MCF 10A (cell line): ENCODE measurements around the gene CPNE5. TPM values are rescaled to one million over a fixed set of nuclear protein-coding genes. Genes with fewer than 3 reads are reported as not detected.
A peak's percentile ranks its signal among the peaks of the same experiment; 100 is the strongest.

Experiments
- BruUV-seq: library from RNA; stranded (reverse); fragments of 400-500 nt; replicated peaks from 2 replicates; lab custom pipeline; 2021; lab: Mats Ljungman, UMichigan
- CTCF ChIA-PET: fragments of 300-600 bp; sonication (Branson Sonifier 250); formaldehyde crosslinking; extraction: SDS; loops from one replicate; lab custom pipeline; 2021; ENCODE audit warnings: antibody characterized with exemption, inconsistent platforms; lab: Yijun Ruan, JAX
- POLR2A ChIA-PET: fragments of 300-600, 350-650 bp; sonication (Branson Sonifier 250); formaldehyde crosslinking; extraction: SDS; loops from one replicate; lab custom pipeline; 2020; ENCODE audit warnings: antibody characterized with exemption, inconsistent platforms; lab: Yijun Ruan, JAX
- DNase-seq: peaks from one replicate; pipeline ENCODE4 v3.0.0-alpha.2; 2018; ENCODE audit not compliant: unreplicated experiment
- H3K27ac Mint-ChIP-seq: one replicate; pipeline ENCODE4 v1.8.0; 2022; ENCODE audit warnings: mild to moderate bottlenecking, low read depth, mixed read lengths; ENCODE audit not compliant: unreplicated experiment
- H3K27me3 Mint-ChIP-seq: one replicate; pipeline ENCODE4 v1.8.0; 2022; ENCODE audit warnings: mixed read lengths; ENCODE audit not compliant: insufficient read depth, unreplicated experiment
- H3K36me3 Mint-ChIP-seq: one replicate; pipeline ENCODE4 v1.8.0; 2022; ENCODE audit warnings: mild to moderate bottlenecking, moderate library complexity, mixed read lengths; ENCODE audit not compliant: insufficient read depth, unreplicated experiment
- H3K4me1 Mint-ChIP-seq: one replicate; pipeline ENCODE4 v1.8.0; 2022; ENCODE audit warnings: mixed read lengths; ENCODE audit not compliant: insufficient read depth, unreplicated experiment
- H3K4me3 Mint-ChIP-seq: one replicate; pipeline ENCODE4 v1.8.0; 2022; ENCODE audit warnings: mild to moderate bottlenecking, moderate library complexity, mixed read lengths; ENCODE audit not compliant: unreplicated experiment
- H3K9me3 Mint-ChIP-seq: one replicate; pipeline ENCODE4 v1.8.0; 2022; ENCODE audit warnings: mixed read lengths; ENCODE audit not compliant: unreplicated experiment
- CTCF ChIP-seq: fragments of 200-600 bp; IDR thresholded peaks from one replicate; pipeline ENCODE4 v1.8.0; 2022; ENCODE audit warnings: antibody characterized with exemption, mild to moderate bottlenecking; ENCODE audit not compliant: unreplicated experiment
- intact Hi-C: fragments of 100-400 bp; cut with micrococcal nuclease; formaldehyde crosslinking; loops from 2 replicates; pipeline ENCODE4 v1.14.1; 2022
- total RNA-seq: library from RNA; stranded (reverse); gene quantifications from 2 replicates; pipeline ENCODE4 v1.2.3, GENCODE V29; 2022

CPNE5 gene
- total RNA-seq, 1 experiment from 2014 or later = not detected

GRCh38 chr6:36843170-36843569, 3.9 kb upstream of the CPNE5 start:
- no peaks in the 10 kb centered on the region for H3K9me3 Mint-ChIP-seq
- DNase-seq = no peak
- BruUV-seq = no TSS peak
- CTCF ChIA-PET = no interaction called here
- no peak overlapping the region for H3K4me3 Mint-ChIP-seq
- H3K27ac Mint-ChIP-seq = no peak overlapping the region
- POLR2A ChIA-PET = no interaction called here
- TF ChIP-seq CTCF = no peak
- H3K27me3 Mint-ChIP-seq = peaks cover 11% of the 10 kb centered on the region
- H3K36me3 Mint-ChIP-seq = no peaks in the 10 kb centered on the region
- no peaks in the 10 kb centered on the region for H3K4me1 Mint-ChIP-seq
- intact Hi-C loops = no loop called here

- POLR2A ChIA-PET = no interaction called here
- no peaks in the 10 kb centered on the region for H3K9me3 Mint-ChIP-seq
- no peak for DNase-seq
- H3K36me3 Mint-ChIP-seq = no peaks in the 10 kb centered on the region
- intact Hi-C loops = no loop called here
- no peak overlapping the region for H3K27ac Mint-ChIP-seq
- CTCF ChIA-PET = interaction anchor here (0.9 kb wide), 1 partner anchor 76 kb away, joined by 3 read pairs; no protein-coding TSS in a partner anchor
- TF ChIP-seq CTCF = no peak
- H3K27me3 Mint-ChIP-seq = peaks cover 15% of the 10 kb centered on the region
- BruUV-seq = no TSS peak
- H3K4me1 Mint-ChIP-seq = no peaks in the 10 kb centered on the region
- H3K4me3 Mint-ChIP-seq = no peak overlapping the region
Observed at GRCh38 chr6:36841756-36842155, 2.5 kb upstream of the CPNE5 start.

- BruUV-seq = no TSS peak
- no peak for DNase-seq
- no peak overlapping the region for H3K27ac Mint-ChIP-seq
- CTCF ChIA-PET = interaction anchor here (0.6 to 1.2 kb wide), 3 partner anchors 10 to 75 kb away, joined by 3 read pairs; no protein-coding TSS in a partner anchor
- H3K4me3 Mint-ChIP-seq = peak overlapping the region; percentile 51
- no peaks in the 10 kb centered on the region for H3K36me3 Mint-ChIP-seq
- peaks cover 15% of the 10 kb centered on the region for H3K27me3 Mint-ChIP-seq
- H3K9me3 Mint-ChIP-seq = no peaks in the 10 kb centered on the region
- H3K4me1 Mint-ChIP-seq = no peaks in the 10 kb centered on the region
- POLR2A ChIA-PET = interaction anchor here (0.6 kb wide), 1 partner anchor 209 kb away, joined by 3 read pairs; no protein-coding TSS in a partner anchor
- TF ChIP-seq CTCF = no peak
- intact Hi-C loops = no loop called here
Observed at GRCh38 chr6:36840432-36841403, 1.5 kb upstream of the CPNE5 start.

- Mint-ChIP-seq H3K4me3 (peak overlapping the region; percentile 51), H3K9me3 (no peaks in the 10 kb centered on the region), H3K27me3 (peaks cover 15% of the 10 kb centered on the region), H3K4me1 (no peaks in the 10 kb centered on the region), H3K27ac (no peak overlapping the region), H3K36me3 (no peaks in the 10 kb centered on the region)
- POLR2A ChIA-PET = no interaction called here
- TF ChIP-seq CTCF = no peak
- CTCF ChIA-PET = interaction anchor here (1.2 kb wide), 1 partner anchor 11 kb away, joined by 3 read pairs; no protein-coding TSS in a partner anchor
- no peak for DNase-seq
- no TSS peak for BruUV-seq
- intact Hi-C loops = no loop called here
Observed at GRCh38 chr6:36839749-36840431, 646 bp upstream of the CPNE5 start.
